Stimulated activated CD4-positive, alpha-beta T cell treated with anti-CD3 and anti-CD28 coated beads, Interleukin-12 subunit alpha, Interleukin-12 subunit beta, amount 100 ng/mL, for 4 hours (primary cell): Measurements from ENCODE around the gene HAUS3.
"Not testable (repeated sequence)": the region's sequence is repeated elsewhere in the genome, so short reads cannot be mapped to it uniquely, and the experiment has no call there.

Experiments used
- DNase-seq: peaks from one replicate; pipeline ENCODE4 v3.0.0-alpha.2; 2020

Gene HAUS3

GRCh38 chr4:2275044-2275397 lies 33.1 kb upstream of the HAUS3 start:
- not testable (repeated sequence) for DNase-seq

DNA sequence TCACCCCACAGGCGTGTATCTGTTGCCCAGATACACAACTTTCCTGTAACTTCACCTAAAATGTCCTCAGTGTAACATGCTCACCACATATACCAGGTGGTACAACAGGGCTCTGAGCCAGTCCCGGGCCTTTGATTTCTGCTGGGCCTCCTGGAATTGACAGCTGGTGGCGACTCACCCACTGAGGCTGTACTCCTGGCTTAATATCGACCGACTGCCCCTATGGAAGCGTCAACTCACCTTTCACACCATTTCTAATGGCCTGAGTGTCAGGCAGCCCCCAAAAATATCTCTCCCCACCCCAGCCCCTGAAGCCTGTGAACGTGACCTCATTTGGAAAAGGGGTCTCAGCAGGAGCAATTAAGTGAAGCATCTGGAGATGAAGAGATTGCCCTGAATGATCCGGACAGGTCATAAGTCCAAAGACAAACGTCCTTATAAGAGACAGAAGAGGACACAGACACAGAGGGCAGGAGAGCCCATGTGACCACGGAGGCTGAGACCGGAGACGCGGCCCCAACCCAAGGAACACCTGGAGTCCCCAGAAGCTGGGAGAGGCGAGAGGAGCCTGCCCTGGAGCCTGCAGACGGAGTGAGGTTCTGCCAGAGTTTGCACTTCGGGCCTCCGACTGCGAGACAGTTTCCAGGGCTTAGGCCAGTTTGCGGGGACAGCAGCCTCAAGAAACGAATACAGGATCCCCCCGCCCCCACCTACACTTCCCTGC lies 32.6 kb upstream of the HAUS3 start:
- DNase-seq, result no peak

DNA sequence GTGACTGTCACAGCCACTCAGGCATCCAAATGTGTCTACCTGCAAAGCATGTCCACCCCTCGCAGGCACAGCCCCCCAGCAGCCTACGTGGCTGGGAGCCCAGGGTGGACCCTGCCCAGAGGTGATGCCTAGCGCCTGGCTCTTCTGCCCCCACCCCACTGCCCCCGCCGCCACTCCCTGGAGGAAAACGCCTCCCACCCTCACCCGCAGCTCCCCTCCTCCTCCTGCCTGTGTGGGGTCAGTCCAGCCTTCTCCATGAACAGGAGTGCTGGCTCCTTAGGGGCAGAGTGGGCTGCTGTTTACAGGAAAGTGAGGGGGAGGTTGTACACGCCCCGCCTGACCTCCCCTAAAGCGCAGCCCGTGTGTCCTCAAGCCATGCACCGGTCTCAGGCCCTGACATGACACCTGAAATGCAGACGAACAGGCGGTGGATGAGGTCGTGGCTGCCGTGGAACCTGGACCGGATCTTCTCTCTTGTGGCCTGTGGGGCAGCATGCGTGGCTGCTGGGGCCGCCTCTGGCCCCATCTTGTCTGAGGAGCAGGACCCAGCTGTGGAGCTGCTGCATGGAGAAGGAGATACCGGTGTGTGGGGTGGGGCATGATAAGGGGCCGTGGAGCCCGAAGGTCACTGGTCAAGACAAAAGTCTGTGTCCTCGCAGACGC lies 31.9 kb upstream of the HAUS3 start:
- no peak for DNase-seq

- no peak for DNase-seq
Observed at GRCh38 chr4:2273221-2273620, 31.3 kb upstream of the HAUS3 start.

- no peak for DNase-seq
Observed at GRCh38 chr4:2272828-2273120, 30.9 kb upstream of the HAUS3 start.

DNA sequence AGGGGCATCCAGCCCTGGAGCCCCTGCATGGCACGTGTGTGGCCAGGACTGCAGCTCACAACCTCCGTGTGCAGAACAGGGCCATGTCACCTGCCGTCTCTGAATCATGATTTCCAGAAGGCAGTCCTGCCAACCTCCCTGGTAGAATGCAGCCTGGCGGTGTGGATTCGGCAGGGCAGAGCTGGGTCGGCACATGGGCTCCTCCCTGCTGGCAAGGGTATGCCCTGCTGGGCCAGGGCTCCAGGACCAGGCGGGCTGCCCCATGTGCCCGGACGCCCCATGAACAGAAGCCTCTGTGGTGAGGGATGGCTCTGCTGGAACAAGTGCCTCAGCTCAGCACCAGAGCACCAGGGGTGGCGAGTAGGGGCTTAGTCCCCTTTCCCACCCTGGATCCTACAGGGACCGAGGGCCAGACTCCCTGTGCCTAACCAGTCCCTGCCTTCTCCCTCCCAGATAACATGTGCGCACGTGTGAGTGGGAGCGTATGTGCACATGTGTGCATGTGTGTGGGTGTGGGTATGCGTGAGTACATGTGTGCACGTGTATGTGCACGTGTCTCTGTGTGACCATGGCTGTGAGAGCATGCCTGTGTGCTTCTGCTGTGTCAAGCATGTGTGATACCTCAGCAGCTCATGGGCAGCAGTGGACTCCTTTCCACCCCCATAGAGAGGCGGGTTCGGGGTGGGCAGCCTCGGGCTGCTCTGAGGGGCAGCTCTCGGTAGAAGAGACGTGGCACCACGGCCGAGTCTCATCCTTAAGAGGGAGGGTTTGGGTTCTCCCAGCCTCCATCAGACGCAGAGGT lies 30.3 kb upstream of the HAUS3 start:
- no peak for DNase-seq

DNA sequence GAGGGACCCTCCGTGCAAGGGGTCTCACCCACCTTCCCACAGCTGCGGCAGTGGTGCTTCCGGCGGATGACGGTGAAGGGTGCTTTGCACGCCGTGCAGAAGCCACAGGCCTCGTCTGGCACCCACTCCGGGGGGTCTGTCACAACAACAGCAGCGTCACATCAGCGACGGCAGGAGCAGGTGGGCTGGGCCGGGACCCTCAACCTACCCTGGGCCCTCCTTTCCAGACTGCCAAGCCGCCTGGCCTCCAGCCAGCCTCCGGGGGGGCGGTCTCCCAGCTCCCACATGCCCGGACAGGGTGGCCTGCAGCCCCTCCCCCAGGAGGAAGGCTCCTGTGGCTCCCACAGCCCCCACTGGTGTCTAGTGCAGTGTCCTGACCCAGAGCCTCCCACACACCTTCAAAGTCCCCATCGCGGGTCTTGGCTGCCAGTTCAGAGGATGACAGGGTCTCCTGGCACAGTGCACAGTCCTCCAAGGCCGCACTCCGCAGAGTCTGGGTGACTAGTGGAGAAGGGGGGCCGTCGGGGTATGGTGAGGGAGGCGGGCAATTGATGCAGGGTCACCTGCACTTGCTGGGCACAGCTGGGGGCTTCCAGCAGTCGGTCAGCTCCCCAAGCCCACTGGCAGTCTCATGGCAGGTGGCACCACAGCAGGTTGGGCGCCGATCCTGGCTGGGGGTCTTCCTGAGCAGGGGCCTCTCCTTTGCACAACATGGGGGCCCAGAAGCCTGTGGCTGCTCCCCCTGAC lies 29.5 kb upstream of the HAUS3 start:
- no peak for DNase-seq

- no peak for DNase-seq
Observed at GRCh38 chr4:2270341-2271165, 28.6 kb upstream of the HAUS3 start.

DNA sequence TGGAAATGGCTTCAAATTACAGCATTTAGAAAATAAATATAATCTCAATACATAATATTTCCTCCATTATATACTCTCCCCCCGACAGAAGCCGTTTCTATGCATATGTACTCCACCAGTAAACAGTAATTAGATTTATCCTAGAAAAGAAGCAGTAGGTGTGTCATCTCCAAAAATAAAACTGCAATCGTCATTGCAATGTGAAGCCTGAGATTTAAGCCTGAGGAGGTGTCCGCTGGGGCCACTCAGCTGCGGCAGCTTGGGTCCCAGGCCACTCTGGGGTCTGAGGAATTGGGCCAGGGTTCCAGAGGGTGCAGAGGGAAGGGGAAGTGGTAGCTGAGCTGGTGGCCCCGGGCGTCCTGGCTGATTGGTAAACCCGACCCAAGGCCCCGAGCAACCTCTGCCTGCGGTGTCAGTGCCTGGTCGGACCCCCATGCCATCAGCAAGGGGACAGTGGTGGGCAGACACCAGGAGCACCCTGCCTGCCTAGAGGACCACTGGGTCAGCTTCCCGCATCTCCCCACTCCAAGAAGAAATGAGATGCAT lies 27.8 kb upstream of the HAUS3 start:
- DNase-seq, result no peak

GRCh38 chr4:2269206-2269531 lies 27.2 kb upstream of the HAUS3 start:
- no peak for DNase-seq

- DNase-seq, result no peak
Observed at GRCh38 chr4:2268357-2269205, 26.7 kb upstream of the HAUS3 start.

GRCh38 chr4:2267841-2268240 lies 25.9 kb upstream of the HAUS3 start:
- DNase-seq, result no peak

- no peak for DNase-seq
Observed at GRCh38 chr4:2267320-2267811, 25.4 kb upstream of the HAUS3 start.

- no peak for DNase-seq
Observed at GRCh38 chr4:2266821-2267220, 24.9 kb upstream of the HAUS3 start.

DNA sequence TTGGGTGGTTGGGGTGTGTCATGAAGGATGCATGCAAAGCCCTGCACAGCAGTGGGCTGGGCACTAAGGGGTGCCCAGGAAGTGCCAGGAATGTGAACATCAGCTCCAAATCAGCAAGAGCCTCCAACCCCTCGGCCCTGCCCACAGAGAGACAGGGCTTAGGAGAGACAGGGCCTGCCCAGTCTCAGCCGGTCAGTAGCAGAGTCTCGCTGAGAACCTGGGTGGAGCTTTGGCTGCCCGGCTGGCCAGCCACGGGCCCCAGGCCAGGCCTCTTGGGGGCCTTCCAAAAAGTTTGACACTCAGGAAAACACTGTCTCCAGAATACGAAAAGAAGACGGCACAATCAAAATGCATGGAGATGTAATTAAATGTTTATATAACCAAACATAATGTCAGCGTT lies 24.3 kb upstream of the HAUS3 start:
- no peak for DNase-seq

GRCh38 chr4:2265113-2266110 lies 23.5 kb upstream of the HAUS3 start:
- no peak for DNase-seq

DNA sequence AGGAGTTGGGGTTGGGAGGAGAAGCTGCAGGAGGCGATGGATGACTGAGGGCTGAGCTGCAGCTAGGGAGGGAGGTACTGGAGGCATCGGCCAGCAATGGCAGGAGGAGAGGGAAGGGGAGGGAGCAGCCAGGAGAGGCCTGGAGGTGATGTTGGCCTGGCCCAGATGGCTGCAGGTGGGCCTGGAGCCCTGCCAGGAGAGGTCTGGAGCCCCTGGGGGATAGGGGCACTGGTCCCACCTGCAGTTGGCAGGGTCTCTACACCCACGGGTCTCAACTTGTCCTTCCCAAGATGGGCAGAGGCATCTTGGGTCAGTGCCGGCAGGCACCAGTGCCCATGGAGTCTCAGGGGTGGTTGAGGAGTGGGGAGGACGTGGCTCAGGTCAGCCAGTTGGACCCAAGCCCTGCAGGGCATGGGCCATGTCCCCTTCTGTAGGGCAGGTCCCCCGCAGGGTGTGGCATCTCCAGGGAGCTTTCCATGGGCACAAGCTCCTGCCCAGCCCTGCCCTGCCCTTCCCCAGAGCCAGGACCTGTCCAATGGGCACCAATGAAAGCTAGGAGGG lies 22.6 kb upstream of the HAUS3 start:
- DNase-seq, result no peak

GRCh38 chr4:2263926-2264321 lies 22.0 kb upstream of the HAUS3 start:
- no peak for DNase-seq

DNA sequence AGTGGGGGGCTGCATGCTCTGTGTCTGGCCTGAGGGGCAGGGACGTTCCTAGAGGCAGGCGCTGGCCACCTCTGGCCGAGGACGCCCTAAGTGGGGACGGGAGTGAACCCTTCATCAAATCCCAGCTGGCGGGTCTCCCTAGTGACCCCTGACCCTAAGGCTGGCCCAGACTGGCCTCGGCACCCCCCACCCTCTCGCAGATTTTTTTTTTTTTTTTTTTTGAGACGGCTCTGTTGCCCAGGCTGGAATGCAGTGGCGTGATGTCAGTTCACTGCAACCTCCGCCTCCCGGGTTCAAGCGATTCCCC lies 21.0 kb upstream of the HAUS3 start:
- no peak for DNase-seq
